GM08714 (cell line): Measurements from ENCODE around the gene RPLP2.

Experiments
- H3K4me3 ChIP-seq: fragments of 200-500 bp; sonication (Bioruptor generic); 2 replicates; pipeline ENCODE4 v1.5.1; 2014; ENCODE audit warnings: mild to moderate bottlenecking, low read length, inconsistent platforms
- ZNF274 ChIP-seq: IDR thresholded peaks from 2 replicates; pipeline ENCODE4 v1.6.1; 2012; ENCODE audit warnings: mild to moderate bottlenecking, low read depth, low read length

The RPLP2 gene

DNA sequence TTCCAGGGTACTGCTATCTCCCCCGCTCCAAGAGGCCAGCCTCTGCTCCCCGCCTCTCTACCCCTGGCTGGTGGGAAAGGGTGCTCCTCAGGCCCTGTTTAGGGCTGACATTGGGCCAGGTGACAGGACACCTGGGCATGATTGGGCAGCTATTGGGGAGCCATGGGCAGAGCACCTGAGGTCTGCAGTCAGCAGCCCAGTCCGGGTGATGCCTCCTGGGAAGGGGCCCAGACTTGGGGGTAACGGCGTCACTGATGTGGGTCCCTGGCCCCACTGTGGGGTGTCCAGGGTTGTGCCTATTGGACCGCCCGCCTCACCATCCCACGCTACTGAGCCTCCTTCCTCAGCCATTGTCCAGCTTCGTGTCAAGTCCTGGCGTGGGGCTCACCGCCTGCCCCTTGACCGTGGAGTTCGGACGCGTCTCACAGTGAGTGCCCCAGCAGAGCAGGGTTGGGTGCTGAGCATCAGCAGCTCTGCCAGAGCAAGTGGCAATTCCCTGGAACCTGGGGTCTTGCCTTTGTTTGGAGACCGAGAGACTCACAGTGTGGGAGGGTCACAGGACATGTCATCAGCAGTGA, 29.7 kb upstream of the RPLP2 start:
- TF ChIP-seq ZNF274 = no peak

GRCh38 chr11:782264-783174, 27.2 kb upstream of the RPLP2 start:
- no peak for TF ChIP-seq ZNF274

More for the DNA sequence above, 29.7 kb upstream of the RPLP2 start:
- no peak overlapping the region for H3K4me3 ChIP-seq

DNA sequence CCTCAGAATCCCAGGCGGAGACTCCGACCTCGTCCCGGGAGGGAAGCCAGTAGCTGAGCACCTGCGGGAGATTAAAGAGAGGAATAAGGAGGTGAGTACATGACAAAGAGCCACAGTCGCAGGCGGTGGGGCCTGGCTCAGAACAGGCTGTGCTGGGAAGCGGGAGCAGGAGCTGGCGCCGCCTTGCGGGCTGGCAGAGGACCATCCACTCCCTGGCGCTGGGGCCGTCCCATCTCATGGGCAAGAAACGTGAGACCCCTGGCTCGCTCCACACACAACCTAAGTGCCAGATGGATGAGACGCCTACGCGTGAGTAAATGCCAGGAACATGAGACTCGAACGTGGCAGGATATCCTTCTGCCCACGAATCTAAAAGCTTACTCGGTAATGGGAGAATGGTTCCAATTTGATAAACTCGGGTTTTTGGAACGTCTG, 26.2 kb upstream of the RPLP2 start:
- no peak for TF ChIP-seq ZNF274
- no peak overlapping the region for H3K4me3 ChIP-seq

More at GRCh38 chr11:782264-783174, 27.2 kb upstream of the RPLP2 start:
- no peak overlapping the region for H3K4me3 ChIP-seq

DNA sequence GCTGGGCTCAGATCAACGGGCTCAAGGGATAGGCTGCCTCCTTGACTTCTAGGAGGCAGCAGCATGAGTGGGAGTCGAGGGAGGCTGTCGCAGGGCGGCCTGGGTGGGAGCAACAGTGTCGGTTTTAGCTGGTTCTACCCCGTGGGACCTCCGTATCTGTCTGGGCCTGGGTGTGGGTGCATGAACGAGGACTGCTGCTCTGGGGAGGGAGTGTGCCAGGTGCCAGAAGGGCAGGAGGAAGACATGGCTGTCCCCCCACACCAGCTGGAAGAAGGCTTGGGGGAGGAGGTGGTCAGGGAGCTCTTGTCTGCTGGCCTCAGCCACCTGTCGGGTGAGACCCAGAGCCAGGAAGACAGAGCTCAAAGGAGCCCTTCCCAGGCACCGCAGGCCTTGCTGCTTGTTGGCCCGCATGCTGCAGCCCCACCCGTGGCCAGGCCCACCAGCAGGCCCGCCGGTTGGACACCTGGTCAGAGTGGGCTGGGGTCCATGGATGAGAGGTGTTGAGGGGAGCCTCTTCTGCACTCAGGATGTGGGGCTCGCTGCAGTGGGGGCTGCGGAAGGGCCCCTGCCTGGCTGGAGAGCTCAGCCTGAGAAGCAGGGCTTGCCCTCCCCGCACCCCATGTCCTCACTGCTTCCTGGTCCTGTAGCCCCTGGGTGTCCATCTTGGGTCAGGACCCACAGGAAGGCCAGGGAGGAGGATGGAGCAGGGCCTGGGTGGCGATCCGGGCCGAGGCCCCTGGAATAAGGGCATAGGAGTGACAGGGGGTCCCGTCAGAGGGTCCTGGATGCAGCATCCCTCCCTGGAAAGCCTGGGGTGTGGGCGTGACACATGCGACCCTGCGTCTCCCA, 23.3 kb upstream of the RPLP2 start:
- TF ChIP-seq ZNF274 = no peak
- no peak overlapping the region for H3K4me3 ChIP-seq

DNA sequence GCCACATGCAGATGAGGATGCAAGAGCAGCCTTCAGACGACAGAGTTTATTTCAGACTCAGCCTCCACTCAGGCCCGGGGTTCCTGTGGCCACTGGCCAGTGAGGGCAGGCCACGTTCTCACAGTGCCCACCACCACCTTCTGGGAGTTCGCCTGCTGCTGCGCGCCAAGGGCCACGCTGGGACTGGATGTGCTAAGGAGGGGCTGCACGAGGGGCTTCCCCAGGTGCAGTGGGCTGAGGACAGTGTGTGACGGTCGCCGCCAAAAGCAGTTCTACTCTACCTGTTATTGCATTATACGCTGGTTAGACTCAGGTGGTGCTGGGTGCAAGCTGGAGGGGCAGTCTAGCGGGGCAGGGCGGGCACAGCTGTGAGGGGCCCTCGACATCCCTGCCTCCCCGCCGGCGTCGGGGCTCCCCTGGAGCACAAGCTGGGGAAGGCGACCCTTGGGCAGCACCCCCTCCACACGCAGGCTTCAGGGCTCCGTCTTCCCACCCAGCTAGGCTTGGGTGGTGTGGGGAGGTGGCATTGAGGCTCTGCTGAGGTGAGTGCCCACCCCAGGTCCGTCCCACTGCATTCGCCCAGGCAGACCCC, 22.6 kb upstream of the RPLP2 start:
- no peak for TF ChIP-seq ZNF274
- no peak overlapping the region for H3K4me3 ChIP-seq

GRCh38 chr11:788009-788640, 21.6 kb upstream of the RPLP2 start:
- H3K4me3 ChIP-seq = no peak overlapping the region
- TF ChIP-seq ZNF274 = no peak

- peak overlapping the region; percentile 10; the same call in 1 of the 2 replicates for H3K4me3 ChIP-seq
- no peak for TF ChIP-seq ZNF274
Observed at GRCh38 chr11:788953-789940, 20.5 kb upstream of the RPLP2 start.

DNA sequence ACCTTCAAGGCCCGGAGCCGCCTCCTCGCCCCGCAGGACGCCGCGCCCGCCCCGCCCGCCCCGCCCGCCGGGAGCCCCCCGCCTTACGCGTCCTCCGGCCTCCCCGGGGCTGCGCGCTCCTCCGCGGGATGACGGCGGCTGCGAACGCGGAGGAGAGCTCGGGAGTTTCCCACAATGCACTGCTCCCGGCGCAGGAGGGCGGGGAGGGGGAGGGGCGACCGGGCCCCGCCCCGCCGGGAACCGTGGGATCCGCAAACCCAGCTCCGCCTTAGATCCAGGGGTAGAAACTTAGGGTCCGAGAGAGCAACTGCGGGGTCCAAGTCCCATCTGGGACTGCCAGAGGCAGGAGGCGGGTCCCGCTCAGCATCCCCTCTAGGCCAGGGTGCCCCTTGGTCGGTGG, 19.8 kb upstream of the RPLP2 start, which contains the start of gene CEND1:
CEND1 (minus strand) TSS at position 148 of the 400 bp plus-strand sequence. CDS start 1,514 bp downstream, outside the sequence.
- no peak for TF ChIP-seq ZNF274
- H3K4me3 ChIP-seq = peak within 1 kb of the TSS; percentile 10; the same call in 1 of the 2 replicates

DNA sequence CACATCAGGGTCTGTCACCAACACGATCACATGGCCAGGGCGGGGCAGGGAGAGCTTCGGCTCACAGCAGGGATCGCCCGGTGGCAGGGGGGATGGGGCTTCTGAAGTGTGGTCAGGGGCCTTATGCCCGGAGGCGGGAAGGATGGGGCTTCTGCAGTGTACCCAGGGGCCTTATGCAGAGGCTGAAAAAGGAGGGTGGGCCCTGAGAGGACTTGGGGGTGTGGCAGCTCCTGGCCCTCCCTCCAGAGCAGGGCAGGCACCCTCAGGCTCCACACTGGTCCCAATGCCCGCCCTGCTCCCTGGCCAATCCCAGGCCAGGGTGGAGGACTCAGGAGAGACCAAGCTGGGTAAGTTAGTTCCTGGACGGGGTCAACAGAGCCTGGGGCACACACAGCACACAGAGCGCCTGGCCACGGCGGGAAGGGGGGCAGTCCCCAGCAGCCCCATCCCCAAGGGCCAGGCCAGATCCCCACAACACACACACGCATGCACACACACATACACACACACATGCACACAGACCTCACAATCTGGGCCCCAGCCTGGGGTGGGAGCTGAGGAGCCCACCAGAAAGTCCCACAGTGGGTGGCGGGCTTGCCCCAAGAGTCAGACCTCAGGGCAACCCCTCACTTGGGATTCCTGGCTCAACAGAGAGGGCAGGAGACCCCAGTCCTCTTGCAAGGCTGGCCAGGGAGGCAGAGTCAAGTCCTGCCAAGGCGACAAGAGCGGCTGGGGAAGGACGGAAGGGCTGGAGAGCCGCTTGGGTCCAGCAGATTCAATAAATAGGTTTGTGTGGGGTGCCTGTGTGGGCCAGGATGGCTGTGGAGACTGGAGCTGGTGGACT, 18.8 kb upstream of the RPLP2 start:
- no peak overlapping the region for H3K4me3 ChIP-seq
- TF ChIP-seq ZNF274 = no peak

- H3K4me3 ChIP-seq = no peak overlapping the region
- no peak for TF ChIP-seq ZNF274
Observed at GRCh38 chr11:791658-792534, 17.9 kb upstream of the RPLP2 start.

DNA sequence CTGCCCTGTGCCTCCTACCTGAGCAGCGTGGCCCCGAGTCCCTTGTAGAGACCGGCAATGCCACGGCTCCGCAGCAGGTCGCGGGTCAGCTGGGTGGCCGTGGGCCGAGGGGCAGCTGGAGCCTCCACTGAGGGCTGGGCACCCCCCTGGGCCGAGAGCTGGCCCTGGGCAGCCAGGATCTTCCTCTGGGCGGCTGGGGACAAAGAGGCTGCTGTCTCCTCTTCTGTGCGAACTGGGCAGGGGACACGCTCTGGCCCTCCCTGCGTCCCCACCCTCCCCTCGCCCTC, 17.3 kb upstream of the RPLP2 start:
- TF ChIP-seq ZNF274 = no peak
- H3K4me3 ChIP-seq = no peak overlapping the region

DNA sequence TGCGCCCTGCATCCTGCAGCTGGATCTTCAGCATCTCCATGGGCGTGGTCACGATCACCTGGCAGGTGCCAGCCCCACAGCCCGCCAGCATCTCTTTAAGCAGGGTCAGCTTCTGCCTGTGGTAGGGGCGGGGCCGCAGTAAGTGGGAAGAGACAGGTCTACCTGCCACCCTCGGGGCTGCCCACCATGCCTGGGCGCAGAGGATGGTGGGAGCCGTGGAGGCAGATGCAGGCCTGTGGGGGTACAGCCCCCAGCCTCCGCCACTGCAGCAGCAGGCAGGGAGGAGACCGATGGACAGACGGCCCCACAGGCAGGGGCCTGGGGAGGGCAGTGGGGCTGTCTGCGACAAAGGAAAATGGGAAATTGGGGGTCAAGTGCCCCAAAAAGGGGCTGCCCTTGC, 16.9 kb upstream of the RPLP2 start:
- H3K4me3 ChIP-seq = no peak overlapping the region
- no peak for TF ChIP-seq ZNF274
